ENCODE measurements around the gene COQ10A. TPM values are rescaled to one million over a fixed set of nuclear protein-coding genes. Genes with fewer than 3 reads are reported as not detected.

Gene COQ10A
- total and polyA plus RNA-seq, 9 of the 15 experiments (the other 6 are each of a cell fraction or from before 2014, with no cell fraction given): 3.1 to 26.4 (median 12.7) TPM

- TF ChIP-seq, protein P1, sequence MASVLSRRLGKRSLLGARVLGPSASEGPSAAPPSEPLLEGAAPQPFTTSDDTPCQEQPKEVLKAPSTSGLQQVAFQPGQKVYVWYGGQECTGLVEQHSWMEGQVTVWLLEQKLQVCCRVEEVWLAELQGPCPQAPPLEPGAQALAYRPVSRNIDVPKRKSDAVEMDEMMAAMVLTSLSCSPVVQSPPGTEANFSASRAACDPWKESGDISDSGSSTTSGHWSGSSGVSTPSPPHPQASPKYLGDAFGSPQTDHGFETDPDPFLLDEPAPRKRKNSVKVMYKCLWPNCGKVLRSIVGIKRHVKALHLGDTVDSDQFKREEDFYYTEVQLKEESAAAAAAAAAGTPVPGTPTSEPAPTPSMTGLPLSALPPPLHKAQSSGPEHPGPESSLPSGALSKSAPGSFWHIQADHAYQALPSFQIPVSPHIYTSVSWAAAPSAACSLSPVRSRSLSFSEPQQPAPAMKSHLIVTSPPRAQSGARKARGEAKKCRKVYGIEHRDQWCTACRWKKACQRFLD (CRISPR knock-in tag; IDR thresholded peaks at IDR 0.05): peak; percentile 67; the same call in 1 of the 2 replicates
- no peak for TF ChIP-seq POLR2AphosphoS5 (IDR thresholded peaks at IDR 0.05; ENCODE audit: control insufficient read depth, insufficient read depth, low read depth, low read length)
- TF ChIP-seq FOXM1 (IDR thresholded peaks at IDR 0.05; ENCODE audit: low read depth): no peak
- TF ChIP-seq FOXM1 (CRISPR knock-in tag; IDR thresholded peaks at IDR 0.05; ENCODE audit: low read depth): peak; percentile 88; the same call in 1 of the 2 replicates
- TF ChIP-seq ZNF444 (CRISPR knock-in tag; IDR thresholded peaks at IDR 0.05): no peak
- peak; percentile 58 for TF ChIP-seq RBM22 (IDR thresholded peaks at IDR 0.05; ENCODE audit: low read depth, low read length, poor library complexity, severe bottlenecking)
- TF ChIP-seq AFF1 (IDR thresholded peaks at IDR 0.05; ENCODE audit: low read depth in 1 of 2, partially characterized antibody in 2 of 2): no peak
- TF ChIP-seq CREB1 (IDR thresholded peaks at IDR 0.05): peak; percentile 21
- peak; percentile 57 for TF ChIP-seq CREB1 (CRISPR knock-in tag; IDR thresholded peaks at IDR 0.05)
- no peak for TF ChIP-seq PHB (CRISPR knock-in tag; IDR thresholded peaks at IDR 0.05)
- no peak for TF ChIP-seq ZNF146 (CRISPR knock-in tag; IDR thresholded peaks at IDR 0.05; ENCODE audit: unreplicated experiment)
- TF ChIP-seq, protein P2, sequence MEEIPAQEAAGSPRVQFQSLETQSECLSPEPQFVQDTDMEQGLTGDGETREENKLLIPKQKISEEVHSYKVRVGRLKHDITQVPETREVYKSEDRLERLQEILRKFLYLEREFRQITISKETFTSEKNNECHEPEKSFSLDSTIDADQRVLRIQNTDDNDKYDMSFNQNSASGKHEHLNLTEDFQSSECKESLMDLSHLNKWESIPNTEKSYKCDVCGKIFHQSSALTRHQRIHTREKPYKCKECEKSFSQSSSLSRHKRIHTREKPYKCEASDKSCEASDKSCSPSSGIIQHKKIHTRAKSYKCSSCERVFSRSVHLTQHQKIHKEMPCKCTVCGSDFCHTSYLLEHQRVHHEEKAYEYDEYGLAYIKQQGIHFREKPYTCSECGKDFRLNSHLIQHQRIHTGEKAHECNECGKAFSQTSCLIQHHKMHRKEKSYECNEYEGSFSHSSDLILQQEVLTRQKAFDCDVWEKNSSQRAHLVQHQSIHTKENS (CRISPR knock-in tag; IDR thresholded peaks at IDR 0.05): no peak
- TF ChIP-seq SOX6 (IDR thresholded peaks at IDR 0.05): peak; percentile 53; the same call in 1 of the 2 replicates
- TF ChIP-seq, protein P3, sequence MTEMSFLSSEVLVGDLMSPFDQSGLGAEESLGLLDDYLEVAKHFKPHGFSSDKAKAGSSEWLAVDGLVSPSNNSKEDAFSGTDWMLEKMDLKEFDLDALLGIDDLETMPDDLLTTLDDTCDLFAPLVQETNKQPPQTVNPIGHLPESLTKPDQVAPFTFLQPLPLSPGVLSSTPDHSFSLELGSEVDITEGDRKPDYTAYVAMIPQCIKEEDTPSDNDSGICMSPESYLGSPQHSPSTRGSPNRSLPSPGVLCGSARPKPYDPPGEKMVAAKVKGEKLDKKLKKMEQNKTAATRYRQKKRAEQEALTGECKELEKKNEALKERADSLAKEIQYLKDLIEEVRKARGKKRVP (CRISPR knock-in tag; IDR thresholded peaks at IDR 0.05): no peak
- no peak for TF ChIP-seq HDGF (IDR thresholded peaks at IDR 0.05)
- peak; percentile 18 for TF ChIP-seq TCF3 (CRISPR knock-in tag; IDR thresholded peaks at IDR 0.05)
- TF ChIP-seq POLR3A (IDR thresholded peaks at IDR 0.05; ENCODE audit: borderline replicate concordance, extremely low read depth, insufficient read depth, insufficient read length): no peak
- no peak for TF ChIP-seq ZNF282 (CRISPR knock-in tag; IDR thresholded peaks at IDR 0.05)
- TF ChIP-seq HMG20B (CRISPR knock-in tag; IDR thresholded peaks at IDR 0.05): no peak
- TF ChIP-seq, protein P4, sequence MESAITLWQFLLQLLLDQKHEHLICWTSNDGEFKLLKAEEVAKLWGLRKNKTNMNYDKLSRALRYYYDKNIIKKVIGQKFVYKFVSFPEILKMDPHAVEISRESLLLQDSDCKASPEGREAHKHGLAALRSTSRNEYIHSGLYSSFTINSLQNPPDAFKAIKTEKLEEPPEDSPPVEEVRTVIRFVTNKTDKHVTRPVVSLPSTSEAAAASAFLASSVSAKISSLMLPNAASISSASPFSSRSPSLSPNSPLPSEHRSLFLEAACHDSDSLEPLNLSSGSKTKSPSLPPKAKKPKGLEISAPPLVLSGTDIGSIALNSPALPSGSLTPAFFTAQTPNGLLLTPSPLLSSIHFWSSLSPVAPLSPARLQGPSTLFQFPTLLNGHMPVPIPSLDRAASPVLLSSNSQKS (CRISPR knock-in tag; IDR thresholded peaks at IDR 0.05): no peak
Measured at GRCh38 chr12:56299853-56300643, 33.3 kb downstream of the COQ10A start, which contains the start of gene CS (continued).

Data from K562 (cell line).